ENCODE data around the gene WIPF1.

Gene WIPF1

GRCh38 chr2:174546519-174547506 is 50.8 kb downstream of the WIPF1 start:
- peak in 1 of 2 donors; percentile 26 for DNase-seq (ENCODE audit: extremely low read depth in 1 of 2, low read depth in 1 of 2)

- DNase-seq (ENCODE audit: extremely low read depth in 1 of 2, low read depth in 1 of 2), result no peak
Measured at GRCh38 chr2:174545240-174545639, 52.4 kb downstream of the WIPF1 start.

GRCh38 chr2:174544802-174545201 is 52.8 kb downstream of the WIPF1 start:
- DNase-seq (ENCODE audit: extremely low read depth in 1 of 2, low read depth in 1 of 2), result no peak

- peak in 1 of 2 donors; percentile 45 for DNase-seq (ENCODE audit: extremely low read depth in 1 of 2, low read depth in 1 of 2)
Measured at GRCh38 chr2:174544156-174544555, 53.4 kb downstream of the WIPF1 start.

- no peak for DNase-seq (ENCODE audit: extremely low read depth in 1 of 2, low read depth in 1 of 2)
Measured at GRCh38 chr2:174540893-174541292, 56.7 kb downstream of the WIPF1 start.

- DNase-seq (ENCODE audit: extremely low read depth in 1 of 2, low read depth in 1 of 2), result no peak
Measured at GRCh38 chr2:174535757-174536703, 61.6 kb downstream of the WIPF1 start.

- DNase-seq (ENCODE audit: extremely low read depth in 1 of 2, low read depth in 1 of 2), result no peak
Measured at GRCh38 chr2:174535083-174535482, 62.5 kb downstream of the WIPF1 start.

GRCh38 chr2:174529916-174530315 is 67.7 kb downstream of the WIPF1 start:
- no peak for DNase-seq (ENCODE audit: extremely low read depth in 1 of 2, low read depth in 1 of 2)

- no peak for DNase-seq (ENCODE audit: extremely low read depth in 1 of 2, low read depth in 1 of 2)
Measured at GRCh38 chr2:174527959-174528358, 69.6 kb downstream of the WIPF1 start.

- no peak for DNase-seq (ENCODE audit: extremely low read depth in 1 of 2, low read depth in 1 of 2)
Measured at GRCh38 chr2:174527101-174527721, 70.4 kb downstream of the WIPF1 start.

GRCh38 chr2:174524527-174524926 is 73.1 kb downstream of the WIPF1 start:
- no peak for DNase-seq (ENCODE audit: extremely low read depth in 1 of 2, low read depth in 1 of 2)

GRCh38 chr2:174522553-174522952 is 75.1 kb downstream of the WIPF1 start:
- no peak for DNase-seq (ENCODE audit: extremely low read depth in 1 of 2, low read depth in 1 of 2)

- DNase-seq (ENCODE audit: extremely low read depth in 1 of 2, low read depth in 1 of 2), result no peak
Measured at GRCh38 chr2:174518395-174518794, 79.2 kb downstream of the WIPF1 start.

- no peak for DNase-seq (ENCODE audit: extremely low read depth in 1 of 2, low read depth in 1 of 2)
Measured at GRCh38 chr2:174516501-174517378, 80.9 kb downstream of the WIPF1 start.

GRCh38 chr2:174512345-174512744 is 85.3 kb downstream of the WIPF1 start:
- no peak for DNase-seq (ENCODE audit: extremely low read depth in 1 of 2, low read depth in 1 of 2)

- DNase-seq (ENCODE audit: extremely low read depth in 1 of 2, low read depth in 1 of 2), result no peak
Measured at GRCh38 chr2:174511580-174512260, 85.9 kb downstream of the WIPF1 start.

- DNase-seq (ENCODE audit: extremely low read depth in 1 of 2, low read depth in 1 of 2), result no peak
Measured at GRCh38 chr2:174510583-174511189, 86.9 kb downstream of the WIPF1 start.

All from stimulated activated CD8-positive, alpha-beta memory T cell treated with anti-CD3 and anti-CD28 coated beads, Interleukin-7, amount 100 ng/mL, for 48 hours (primary cell).